Hematopoietic multipotent progenitor cell treated with erythropoietin and hydrocortisone succinate and interleukin-3 and kit ligand, for 17 days (in vitro differentiated cells): Measurements from ENCODE around the gene KRTAP13-3.

Experiments used
- DNase-seq: peaks from one replicate; pipeline ENCODE4 v3.0.0-alpha.2; 2015; ENCODE audit warnings: low spot score

Gene KRTAP13-3

GRCh38 chr21:30425826-30426225 lies at the start of gene KRTAP13-3:
Gene KRTAP13-3, minus strand, starts transcription at chr21:30425926. Its CDS starts 14 bp downstream, at chr21:30425912.
- no peak for DNase-seq

GRCh38 chr21:30468900-30469714 lies 43.4 kb upstream of the KRTAP13-3 start:
- DNase-seq: no peak

- no peak for DNase-seq
Observed at GRCh38 chr21:30463713-30464112, 38.0 kb upstream of the KRTAP13-3 start.

- no peak for DNase-seq
Observed at GRCh38 chr21:30448514-30448913, 22.8 kb upstream of the KRTAP13-3 start.

GRCh38 chr21:30447056-30447455 lies 21.3 kb upstream of the KRTAP13-3 start:
- DNase-seq: no peak

GRCh38 chr21:30444204-30444603 lies 18.5 kb upstream of the KRTAP13-3 start:
- DNase-seq: no peak

GRCh38 chr21:30443226-30443625 lies 17.5 kb upstream of the KRTAP13-3 start:
- DNase-seq: no peak

- no peak for DNase-seq
Observed at GRCh38 chr21:30439975-30440374, 14.2 kb upstream of the KRTAP13-3 start, which contains the start of gene KRTAP15-1. Gene KRTAP15-1, plus strand, starts transcription at chr21:30440275. Its CDS starts 53 bp downstream, at chr21:30440328.

GRCh38 chr21:30437010-30437565 lies 11.4 kb upstream of the KRTAP13-3 start:
- no peak for DNase-seq

GRCh38 chr21:30434033-30434631 lies 8.4 kb upstream of the KRTAP13-3 start:
- no peak for DNase-seq

GRCh38 chr21:30430170-30430655 lies 4.5 kb upstream of the KRTAP13-3 start, which contains the start of gene KRTAP13-4:
Gene KRTAP13-4, plus strand, starts transcription at chr21:30430220. Its CDS starts 56 bp downstream, at chr21:30430276.
- DNase-seq: no peak

GRCh38 chr21:30426731-30427130 lies 1.0 kb upstream of the KRTAP13-3 start:
- no peak for DNase-seq

GRCh38 chr21:30415993-30416392 lies 9.7 kb downstream of the KRTAP13-3 start:
- no peak for DNase-seq

- no peak for DNase-seq
Observed at GRCh38 chr21:30408782-30409494, 16.8 kb downstream of the KRTAP13-3 start.

- DNase-seq: no peak
Observed at GRCh38 chr21:30395731-30396130, 30.0 kb downstream of the KRTAP13-3 start, which contains the start of gene KRTAP13-1. Gene KRTAP13-1, plus strand, starts transcription at chr21:30396031. Its CDS starts 56 bp downstream, at chr21:30396087.

GRCh38 chr21:30391492-30392025 lies 34.2 kb downstream of the KRTAP13-3 start:
- DNase-seq: no peak

GRCh38 chr21:30382201-30382600 lies 43.5 kb downstream of the KRTAP13-3 start:
- DNase-seq: no peak
